ENCODE results near the gene RNGTT.

The RNGTT gene

DNA sequence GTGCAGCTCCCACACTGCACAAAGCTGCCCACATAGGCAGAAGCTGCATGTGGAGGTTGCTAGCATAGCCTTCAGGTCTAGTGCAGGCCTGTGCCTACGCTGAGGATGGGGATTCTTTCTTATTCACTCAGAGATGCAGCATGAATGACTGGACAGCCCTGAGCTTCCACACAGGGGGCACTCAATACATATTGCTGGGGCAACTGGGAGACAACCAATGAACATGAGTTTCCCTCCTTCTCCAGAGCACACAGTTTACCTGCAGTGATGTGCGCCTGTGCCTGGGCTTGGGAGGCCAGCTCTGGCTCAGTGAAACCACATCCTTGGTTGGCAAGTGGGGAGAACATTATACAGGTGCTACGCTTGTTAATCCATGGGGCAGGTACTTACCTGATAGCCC is 389.9 kb downstream of the RNGTT start:
- H3K27ac Mint-ChIP-seq, result no peak overlapping the region
- H3K4me1 Mint-ChIP-seq, result no peaks in the 10 kb centered on the region
- H3K9me3 Mint-ChIP-seq, result peaks cover 13% of the 10 kb centered on the region
- no peaks in the 10 kb centered on the region for H3K36me3 Mint-ChIP-seq (ENCODE audit: low read depth)
- TF ChIP-seq, protein P1, sequence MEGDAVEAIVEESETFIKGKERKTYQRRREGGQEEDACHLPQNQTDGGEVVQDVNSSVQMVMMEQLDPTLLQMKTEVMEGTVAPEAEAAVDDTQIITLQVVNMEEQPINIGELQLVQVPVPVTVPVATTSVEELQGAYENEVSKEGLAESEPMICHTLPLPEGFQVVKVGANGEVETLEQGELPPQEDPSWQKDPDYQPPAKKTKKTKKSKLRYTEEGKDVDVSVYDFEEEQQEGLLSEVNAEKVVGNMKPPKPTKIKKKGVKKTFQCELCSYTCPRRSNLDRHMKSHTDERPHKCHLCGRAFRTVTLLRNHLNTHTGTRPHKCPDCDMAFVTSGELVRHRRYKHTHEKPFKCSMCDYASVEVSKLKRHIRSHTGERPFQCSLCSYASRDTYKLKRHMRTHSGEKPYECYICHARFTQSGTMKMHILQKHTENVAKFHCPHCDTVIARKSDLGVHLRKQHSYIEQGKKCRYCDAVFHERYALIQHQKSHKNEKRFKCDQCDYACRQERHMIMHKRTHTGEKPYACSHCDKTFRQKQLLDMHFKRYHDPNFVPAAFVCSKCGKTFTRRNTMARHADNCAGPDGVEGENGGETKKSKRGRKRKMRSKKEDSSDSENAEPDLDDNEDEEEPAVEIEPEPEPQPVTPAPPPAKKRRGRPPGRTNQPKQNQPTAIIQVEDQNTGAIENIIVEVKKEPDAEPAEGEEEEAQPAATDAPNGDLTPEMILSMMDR (IDR thresholded peaks at IDR 0.05; ENCODE audit: unreplicated experiment in 3 of 3), result no peak
- peaks cover 11% of the 10 kb centered on the region for H3K27me3 Mint-ChIP-seq (ENCODE audit: low read depth)
- H3K4me3 Mint-ChIP-seq, result no peak overlapping the region

DNA sequence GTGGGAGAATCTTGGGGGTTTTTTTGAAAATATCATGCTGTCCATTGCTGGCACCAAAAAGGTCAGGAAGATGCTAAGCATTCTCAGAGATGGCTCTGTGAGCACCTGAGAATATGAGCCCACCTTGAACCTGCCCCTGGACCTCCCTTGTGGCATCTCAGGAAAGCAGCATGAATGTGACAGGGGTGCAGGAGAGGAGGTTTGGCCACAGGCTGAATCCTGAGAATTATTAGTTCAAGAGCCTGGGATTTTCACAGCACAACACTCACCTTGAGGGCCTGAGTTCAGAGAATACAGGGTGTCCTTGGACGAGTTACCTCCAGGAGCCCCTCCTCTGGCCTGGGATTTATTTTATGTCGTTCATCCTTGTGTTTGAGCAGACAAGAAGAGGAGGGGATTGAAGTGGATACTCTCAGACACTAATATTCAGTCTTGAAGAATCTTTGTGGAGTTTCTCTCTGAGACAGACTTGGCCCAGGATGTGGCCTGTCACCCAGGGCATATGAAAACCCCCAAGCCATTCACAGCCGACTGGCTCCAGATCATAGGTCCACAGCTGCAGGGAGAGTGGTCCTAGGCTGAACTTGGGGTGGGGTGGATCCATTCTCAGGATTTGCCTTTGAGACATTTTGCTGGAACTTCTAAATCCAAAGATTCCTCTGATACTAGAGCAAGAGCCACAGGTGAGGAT is 390.8 kb downstream of the RNGTT start:
- Mint-ChIP-seq H3K27me3 (ENCODE audit: low read depth) (peaks cover 11% of the 10 kb centered on the region), H3K9me3 (peaks cover 13% of the 10 kb centered on the region), H3K4me1 (no peaks in the 10 kb centered on the region), H3K27ac (no peak overlapping the region), H3K36me3 (ENCODE audit: low read depth) (no peaks in the 10 kb centered on the region), H3K4me3 (no peak overlapping the region)
- TF ChIP-seq, protein P1 (IDR thresholded peaks at IDR 0.05; ENCODE audit: unreplicated experiment in 3 of 3), result no peak

DNA sequence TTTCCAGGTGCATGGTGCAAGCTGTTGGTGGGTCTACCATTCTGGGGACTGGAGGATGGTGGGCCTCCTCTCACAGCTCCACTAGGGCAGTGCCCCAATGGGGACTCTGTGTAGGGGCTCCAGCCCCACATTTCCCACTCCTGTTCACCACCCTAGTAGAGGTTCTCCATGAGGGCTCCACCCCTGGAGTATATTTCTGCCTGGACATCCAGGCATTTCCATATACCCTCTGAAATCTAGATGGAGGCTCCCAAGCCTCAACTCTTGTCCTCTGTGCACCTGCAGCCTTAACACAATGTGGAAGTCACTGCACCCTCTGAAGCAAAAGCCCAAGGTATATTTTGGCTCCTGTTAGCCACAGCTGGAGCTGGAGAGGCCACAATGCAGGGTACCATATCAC is 393.5 kb downstream of the RNGTT start:
- Mint-ChIP-seq H3K27me3 (ENCODE audit: low read depth) (peaks cover 11% of the 10 kb centered on the region), H3K27ac (no peak overlapping the region), H3K4me1 (no peaks in the 10 kb centered on the region), H3K4me3 (no peak overlapping the region), H3K9me3 (peaks cover 13% of the 10 kb centered on the region), H3K36me3 (ENCODE audit: low read depth) (no peaks in the 10 kb centered on the region)
- TF ChIP-seq, protein P1 (IDR thresholded peaks at IDR 0.05; ENCODE audit: unreplicated experiment in 3 of 3), result no peak

DNA sequence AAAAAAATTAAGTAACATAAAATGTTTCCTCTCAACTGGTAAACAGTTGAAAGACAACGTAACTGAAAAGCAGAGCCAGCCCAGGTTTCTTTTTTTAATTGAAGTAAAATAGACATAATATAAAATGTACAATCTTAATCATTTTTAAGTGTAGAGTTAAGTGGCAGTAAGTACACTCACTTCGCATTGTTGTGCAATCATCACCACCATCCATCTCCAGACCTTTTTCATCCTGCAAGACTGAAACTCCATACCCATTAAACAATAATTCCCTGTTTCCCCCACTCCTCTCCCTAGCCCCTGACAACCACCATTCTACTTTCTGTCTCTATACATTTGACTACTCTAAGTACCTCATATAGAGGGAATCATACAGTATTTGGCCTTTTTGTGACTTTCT is 395.7 kb downstream of the RNGTT start:
- Mint-ChIP-seq H3K27me3 (ENCODE audit: low read depth) (peaks cover 11% of the 10 kb centered on the region), H3K27ac (no peak overlapping the region), H3K36me3 (ENCODE audit: low read depth) (no peaks in the 10 kb centered on the region), H3K4me3 (no peak overlapping the region), H3K4me1 (no peaks in the 10 kb centered on the region), H3K9me3 (peaks cover 13% of the 10 kb centered on the region)
- TF ChIP-seq, protein P1 (IDR thresholded peaks at IDR 0.05; ENCODE audit: unreplicated experiment in 3 of 3), result no peak

DNA sequence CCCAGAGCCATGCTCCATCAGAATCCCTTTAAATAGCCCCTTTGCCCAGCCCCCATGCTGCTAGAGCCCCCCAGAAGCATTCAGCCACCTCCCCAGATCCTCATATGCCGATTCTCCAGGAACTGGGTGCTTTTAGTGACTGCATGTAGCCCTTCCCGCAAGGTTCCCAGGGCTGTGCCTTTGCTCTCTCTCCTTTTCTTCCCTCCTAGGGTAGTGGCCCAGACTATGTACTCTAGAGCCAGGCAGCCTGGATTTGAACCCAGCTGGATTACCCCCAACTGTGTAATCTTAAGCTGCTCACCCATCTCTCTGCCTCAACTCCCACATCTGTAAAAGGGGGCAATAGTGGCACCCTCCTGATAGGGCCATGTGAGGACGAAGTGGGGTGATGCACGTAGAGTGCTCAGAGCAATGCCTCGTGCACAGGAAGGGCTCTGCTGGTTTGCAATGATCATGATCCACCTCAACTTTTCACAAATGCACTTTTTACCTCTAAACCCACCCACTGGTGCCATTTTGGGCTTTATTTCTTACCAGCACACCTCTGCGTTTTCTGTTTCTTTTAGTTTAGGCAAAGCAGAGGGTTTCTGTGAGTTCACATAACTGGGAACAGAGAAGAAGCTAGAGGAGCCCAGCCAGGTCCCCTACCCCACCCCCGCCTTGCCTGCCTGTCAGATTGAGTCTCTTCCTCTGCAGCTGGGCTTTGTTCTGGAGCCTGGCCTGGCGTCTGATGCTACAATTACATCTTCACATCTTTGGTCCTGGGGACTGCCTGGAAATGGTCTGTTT is 396.5 kb downstream of the RNGTT start:
- Mint-ChIP-seq H3K9me3 (peaks cover 13% of the 10 kb centered on the region), H3K36me3 (ENCODE audit: low read depth) (no peaks in the 10 kb centered on the region), H3K27me3 (ENCODE audit: low read depth) (peaks cover 6% of the 10 kb centered on the region), H3K4me3 (no peak overlapping the region), H3K27ac (no peak overlapping the region), H3K4me1 (peaks cover 2% of the 10 kb centered on the region)
- TF ChIP-seq, protein P1 (IDR thresholded peaks at IDR 0.05; ENCODE audit: unreplicated experiment in 3 of 3), result no peak

All from nephron (organoid).